Liver (tissue), 2 donors: ENCODE data around the gene SERPINE2.

ENCODE experiments used
- CTCF ChIP-seq: fragments of 150-350 bp; IDR thresholded peaks from 2 replicates; pipeline ENCODE4 v1.5.1; 2017; ENCODE audit warnings: improper control_type of control experiment, low read depth, low read length; ENCODE audit not compliant: missing input control
- FOXA1 ChIP-seq: IDR thresholded peaks from 2 replicates; pipeline ENCODE4 v1.6.1; 2016; ENCODE audit warnings: antibody characterized with exemption
- donor health status: healthy.

GRCh38 chr2:224078656-224079055, 39.6 kb upstream of the SERPINE2 start:
- TF ChIP-seq CTCF (no peak), FOXA1 (no peak)
